Gastrocnemius medialis (tissue), 4 donors: ENCODE measurements around the gene LPAR2. TPM values are rescaled to one million over a fixed set of nuclear protein-coding genes. Genes with fewer than 3 reads are reported as not detected.

Experiments
- ATAC-seq, 2 donors: fragments of 150-250 bp; one replicate each; pipeline ENCODE4 v1.9.1; 2016
- DNase-seq, 2 donors: peaks; one replicate each; pipeline ENCODE4 v3.0.0-alpha.2; 2019
- H3K27ac ChIP-seq, 4 donors: fragments of 200-600 bp; sonication (generic); 1 replicate in 1 of 4; 2 replicates in 3 of 4; pipeline ENCODE4 v1.5.1; 2016 to 2018; ENCODE audit warnings: mild to moderate bottlenecking in 2 of 4, moderate library complexity in 1 of 4
- H3K27me3 ChIP-seq, 3 donors: fragments of 200-600 bp; sonication (generic) in 2 of 3; 1 replicate in 1 of 3; 2 replicates in 2 of 3; pipeline versions ENCODE4 v1.5.1 to v1.6.0; 2016 to 2019; ENCODE audit warnings: mild to moderate bottlenecking in 1 of 3, moderate library complexity in 1 of 3
- H3K36me3 ChIP-seq, 2 donors: fragments of 200-600 bp; sonication (generic) in 1 of 2; one replicate each; pipeline ENCODE4 v1.5.1; 2017 to 2018
- H3K4me1 ChIP-seq, 2 donors: fragments of 200-600 bp; sonication (generic) in 1 of 2; one replicate each; pipeline ENCODE4 v1.5.1; 2016 to 2017; ENCODE audit warnings: mild to moderate bottlenecking in 2 of 2
- H3K4me3 ChIP-seq, 4 donors: fragments of 200-600 bp; sonication (generic) in 3 of 4; 1 replicate in 1 of 4; 2 replicates in 3 of 4; pipeline ENCODE4 v1.5.1; 2016 to 2019; ENCODE audit warnings: mild to moderate bottlenecking in 2 of 4
- H3K9me3 ChIP-seq, 3 donors: fragments of 200-600 bp; sonication (generic) in 2 of 3; 1 replicate in 1 of 3; 2 replicates in 2 of 3; pipeline ENCODE4 v1.5.1; 2016 to 2019
- POLR2A ChIP-seq, 2 donors: fragments of 450-650 bp; IDR thresholded peaks; one replicate each; pipeline ENCODE4 v1.6.1; 2017; ENCODE audit warnings: antibody characterized with exemption in 2 of 2, mild to moderate bottlenecking in 2 of 2, moderate library complexity in 2 of 2
- in situ Hi-C, 4 donors: fragments of 200-750 bp; cut with MboI; loops; one replicate each; pipeline versions ENCODE4 v1.15.0 to v1.8.0; 2017; ENCODE audit warnings: low sequenced_read_pairs in 4 of 4
- intact Hi-C: fragments of 100-400 bp; cut with DNase I; formaldehyde crosslinking; loops from one replicate; pipeline ENCODE4 v1.15.1; 2023; ENCODE audit warnings: low total_unique reads
- total RNA-seq, 4 donors: library from RNA; depleted of rRNA; stranded (reverse); fragments of >200 nt; gene quantifications; one replicate each; pipeline versions ENCODE4 v1.1.0 to v1.2.3, GENCODE V29; 2016
- TF ChIP-seq, protein P1 (sequence below), 5 experiments: fragments of 450-650 bp in 3 of 5; fragments of 200-600 bp in 2 of 5; sonication (generic) in 2 of 5; IDR thresholded peaks in 4 of 5; conservative IDR thresholded peaks in 1 of 5; 1 replicate in 4 of 5; 2 replicates in 1 of 5; pipeline ENCODE4 v1.5.1; 2016 to 2019; ENCODE audit warnings: antibody characterized with exemption in 5 of 5, mild to moderate bottlenecking in 3 of 5, moderate library complexity in 3 of 5

Gene LPAR2
- total RNA-seq, 4 donors from 2014 or later: 0.15 to 1.3 (median 0.27) TPM; not detected in 1

GRCh38 chr19:19575411-19575810, 52.6 kb downstream of the LPAR2 start:
- TF ChIP-seq, protein P1, sequence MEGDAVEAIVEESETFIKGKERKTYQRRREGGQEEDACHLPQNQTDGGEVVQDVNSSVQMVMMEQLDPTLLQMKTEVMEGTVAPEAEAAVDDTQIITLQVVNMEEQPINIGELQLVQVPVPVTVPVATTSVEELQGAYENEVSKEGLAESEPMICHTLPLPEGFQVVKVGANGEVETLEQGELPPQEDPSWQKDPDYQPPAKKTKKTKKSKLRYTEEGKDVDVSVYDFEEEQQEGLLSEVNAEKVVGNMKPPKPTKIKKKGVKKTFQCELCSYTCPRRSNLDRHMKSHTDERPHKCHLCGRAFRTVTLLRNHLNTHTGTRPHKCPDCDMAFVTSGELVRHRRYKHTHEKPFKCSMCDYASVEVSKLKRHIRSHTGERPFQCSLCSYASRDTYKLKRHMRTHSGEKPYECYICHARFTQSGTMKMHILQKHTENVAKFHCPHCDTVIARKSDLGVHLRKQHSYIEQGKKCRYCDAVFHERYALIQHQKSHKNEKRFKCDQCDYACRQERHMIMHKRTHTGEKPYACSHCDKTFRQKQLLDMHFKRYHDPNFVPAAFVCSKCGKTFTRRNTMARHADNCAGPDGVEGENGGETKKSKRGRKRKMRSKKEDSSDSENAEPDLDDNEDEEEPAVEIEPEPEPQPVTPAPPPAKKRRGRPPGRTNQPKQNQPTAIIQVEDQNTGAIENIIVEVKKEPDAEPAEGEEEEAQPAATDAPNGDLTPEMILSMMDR (IDR thresholded peaks at IDR 0.05 in 4 of 5, conservative IDR thresholded peaks at IDR 0.05 in 1 of 5): no peak
- TF ChIP-seq POLR2A (IDR thresholded peaks at IDR 0.05): no peak

More at GRCh38 chr19:19575411-19575810, 52.6 kb downstream of the LPAR2 start:
- no peaks in the 10 kb centered on the region for H3K9me3 ChIP-seq
- ATAC-seq: no peak
- H3K27ac ChIP-seq: no peak overlapping the region
- in situ Hi-C loops: no loop called here
- H3K4me3 ChIP-seq: no peak overlapping the region
- intact Hi-C loops: no loop called here
- no peaks in the 10 kb centered on the region for H3K36me3 ChIP-seq
- no peak for DNase-seq
- H3K27me3 ChIP-seq: no peaks in the 10 kb centered on the region
- H3K4me1 ChIP-seq: no peaks in the 10 kb centered on the region

Other genes starting within 250 kb of the LPAR2 start
- 10 to 100 TPM; 17.7 to 51.4 (median 40.1) TPM for gene GATAD2A, start 222.5 kb downstream of the LPAR2 start, total RNA-seq
- 1 to 10 TPM in 1 of 4 donors, under 1 TPM in 1, not detected in 2; 0.80 to 1.7 TPM for gene TSSK6, start 112.7 kb downstream of the LPAR2 start, total RNA-seq
- 100 to 1,000 TPM in 1 of 4 donors, 10 to 100 TPM in 3; 41.8 to 201 (median 50.5) TPM for gene NDUFA13, start 112.0 kb downstream of the LPAR2 start, total RNA-seq
- under 1 TPM in 2 of 4 donors, not detected in 2; 0.18 to 0.31 TPM for gene YJEFN3, start 99.3 kb downstream of the LPAR2 start, total RNA-seq
- gene CILP2, start 90.0 kb downstream of the LPAR2 start, total RNA-seq: 1 to 10 TPM in 1 of 4 donors, not detected in 3; 3.2 TPM
- not detected for gene PBX4, start 9.5 kb downstream of the LPAR2 start, total RNA-seq
- gene GMIP, start 15.4 kb upstream of the LPAR2 start, total RNA-seq: 1 to 10 TPM in 3 of 4 donors, not detected in 1; 1.2 to 2.6 (median 1.6) TPM
- 100 to 1,000 TPM in 2 of 4 donors, 10 to 100 TPM in 2; 51.8 to 111 (median 82.8) TPM for gene ATP13A1, start 35.5 kb upstream of the LPAR2 start, total RNA-seq
- 1 to 10 TPM in 3 of 4 donors, under 1 TPM in 1; 0.39 to 9.7 (median 2.5) TPM for gene ZNF101, start 40.6 kb upstream of the LPAR2 start, total RNA-seq
- 1 to 10 TPM in 3 of 4 donors, under 1 TPM in 1; 0.97 to 2.1 (median 1.7) TPM for gene ZNF14, start 104.9 kb upstream of the LPAR2 start, total RNA-seq
- 10 to 100 TPM in 3 of 4 donors, 1 to 10 TPM in 1; 6.3 to 18.7 (median 14.9) TPM for gene ZNF506, start 193.5 kb upstream of the LPAR2 start, total RNA-seq
- 1 to 10 TPM; 3.1 to 9.5 (median 6.3) TPM for gene ZNF253, start 237.7 kb upstream of the LPAR2 start, total RNA-seq